Measurements from ENCODE around the gene GALK2. TPM values are rescaled to one million over a fixed set of nuclear protein-coding genes. Genes with fewer than 3 reads are reported as not detected.

GALK2 gene
- total RNA-seq, 3 donors from 2014 or later (not counting 1 experiment from before 2014, with no cell fraction given), result 19.1 to 24.3 (median 23.6) TPM

DNA sequence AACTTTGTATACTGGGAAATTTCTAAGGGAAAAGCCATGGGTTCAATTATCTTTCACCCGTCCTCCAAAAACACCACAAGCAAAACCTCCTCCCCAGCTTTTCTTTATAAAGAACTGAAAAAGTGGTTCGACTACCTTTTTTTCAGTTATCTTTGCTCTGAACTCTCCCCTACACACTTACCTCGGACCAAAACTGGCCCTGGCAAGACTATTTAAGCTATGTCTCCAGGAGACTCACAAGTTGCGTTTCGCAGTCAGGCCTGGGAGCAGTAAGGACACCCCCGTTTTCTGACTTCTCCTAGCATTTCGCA lies 15.3 kb upstream of the GALK2 start:
- Histone ChIP-seq H3K9me3 (ENCODE audit: control insufficient read depth, insufficient read depth, low read length) (no peaks in the 10 kb centered on the region), H3K36me3 (ENCODE audit: control insufficient read depth, insufficient read depth, low read length) (no peaks in the 10 kb centered on the region), H3K4me1 (ENCODE audit: control insufficient read depth, insufficient read depth, low read length) (peaks cover 7% of the 10 kb centered on the region), H3K27me3 (ENCODE audit: control insufficient read depth, insufficient read depth, low read length) (no peaks in the 10 kb centered on the region), H3K27ac (ENCODE audit: low read length) (peak overlapping the region; percentile 90), H3K4me3 (ENCODE audit: low read length) (peak overlapping the region; percentile 87)
- Mint-ChIP-seq H3K36me3 (no peaks in the 10 kb centered on the region), H3K4me3 (peak overlapping the region; percentile 99), H3K4me1 (peaks cover 27 to 32% of the 10 kb centered on the region in 2 donors), H3K27me3 (ENCODE audit: low read depth in 2 of 2) (no peaks in the 10 kb centered on the region), H3K27ac (peak overlapping the region; percentile 95 to 99), H3K9me3 (no peaks in the 10 kb centered on the region)
- DNase-seq (no peak), ATAC-seq (no peak)
- intact Hi-C loops (cut with micrococcal nuclease), result loop anchor here (1.0 to 10.0 kb wide), 6 partner anchors 16 to 1750 kb away; partner anchors contain the start of genes AP4E1, DTWD1, EID1 and FAM227B
- WGBS (ENCODE audit: insufficient coverage), result 0% methylated on average over 7 of the region's 7 CpGs
- TF ChIP-seq, protein P1, sequence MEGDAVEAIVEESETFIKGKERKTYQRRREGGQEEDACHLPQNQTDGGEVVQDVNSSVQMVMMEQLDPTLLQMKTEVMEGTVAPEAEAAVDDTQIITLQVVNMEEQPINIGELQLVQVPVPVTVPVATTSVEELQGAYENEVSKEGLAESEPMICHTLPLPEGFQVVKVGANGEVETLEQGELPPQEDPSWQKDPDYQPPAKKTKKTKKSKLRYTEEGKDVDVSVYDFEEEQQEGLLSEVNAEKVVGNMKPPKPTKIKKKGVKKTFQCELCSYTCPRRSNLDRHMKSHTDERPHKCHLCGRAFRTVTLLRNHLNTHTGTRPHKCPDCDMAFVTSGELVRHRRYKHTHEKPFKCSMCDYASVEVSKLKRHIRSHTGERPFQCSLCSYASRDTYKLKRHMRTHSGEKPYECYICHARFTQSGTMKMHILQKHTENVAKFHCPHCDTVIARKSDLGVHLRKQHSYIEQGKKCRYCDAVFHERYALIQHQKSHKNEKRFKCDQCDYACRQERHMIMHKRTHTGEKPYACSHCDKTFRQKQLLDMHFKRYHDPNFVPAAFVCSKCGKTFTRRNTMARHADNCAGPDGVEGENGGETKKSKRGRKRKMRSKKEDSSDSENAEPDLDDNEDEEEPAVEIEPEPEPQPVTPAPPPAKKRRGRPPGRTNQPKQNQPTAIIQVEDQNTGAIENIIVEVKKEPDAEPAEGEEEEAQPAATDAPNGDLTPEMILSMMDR (IDR thresholded peaks at IDR 0.05), result no peak

DNA sequence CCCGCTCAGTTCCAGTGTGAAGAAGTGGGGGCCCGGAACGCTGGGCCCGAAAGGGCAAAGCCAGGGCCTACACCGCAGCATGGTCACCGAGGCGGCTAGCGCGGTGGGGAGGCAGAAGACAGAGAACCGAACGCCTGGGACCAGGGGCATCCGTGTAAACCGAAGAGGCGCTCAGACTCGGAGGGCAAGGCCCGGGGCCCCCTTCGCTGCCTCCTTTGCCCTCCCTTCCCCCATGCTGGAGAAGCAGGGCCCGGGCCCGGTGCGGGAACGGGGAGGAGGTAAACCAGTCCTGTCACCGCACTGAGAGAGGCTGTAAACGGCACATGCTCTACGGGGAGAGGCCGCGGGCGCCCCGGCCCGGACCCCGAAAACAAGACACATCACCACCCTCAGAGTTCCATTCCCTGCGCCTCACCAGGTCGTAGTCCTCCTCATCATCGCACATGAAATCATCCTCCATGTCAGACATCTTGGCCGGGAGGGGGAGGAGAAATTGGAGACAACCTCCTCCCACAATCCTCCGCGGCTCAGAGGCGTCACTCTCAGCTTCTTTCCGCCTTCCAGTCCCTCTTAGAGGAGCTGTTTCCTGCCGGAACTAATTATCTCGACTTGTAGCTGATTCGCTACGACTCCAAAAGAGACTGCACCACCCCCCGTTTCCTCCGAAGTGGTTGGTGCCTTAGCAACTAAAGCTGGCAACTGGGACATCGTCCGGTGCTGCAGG lies 14.8 kb upstream of the GALK2 start, which contains the start of gene COPS2:
TSS of gene COPS2 (minus strand) at position 490 of the 724 bp plus-strand sequence. CDS start at position 469, 21 bp downstream.
- H3K4me1 Mint-ChIP-seq, result peaks cover 27 to 32% of the 10 kb centered on the region in 2 donors
- H3K27ac Mint-ChIP-seq, result peak within 1 kb of the TSS; percentile 95 to 99
- ATAC-seq (peak; percentile 92 to 99 (median 95)), DNase-seq (peak; percentile 87 to 97)
- H3K4me3 Mint-ChIP-seq, result peak within 1 kb of the TSS; percentile 99
- H3K9me3 Mint-ChIP-seq, result no peaks in the 10 kb centered on the region
- H3K9me3 ChIP-seq (ENCODE audit: control insufficient read depth, insufficient read depth, low read length), result no peaks in the 10 kb centered on the region
- under 1% methylated on average over 46 of the region's 46 CpGs for WGBS (ENCODE audit: insufficient coverage)
- H3K27me3 ChIP-seq (ENCODE audit: control insufficient read depth, insufficient read depth, low read length), result no peaks in the 10 kb centered on the region
- H3K36me3 ChIP-seq (ENCODE audit: control insufficient read depth, insufficient read depth, low read length), result no peaks in the 10 kb centered on the region
- peaks cover 7% of the 10 kb centered on the region for H3K4me1 ChIP-seq (ENCODE audit: control insufficient read depth, insufficient read depth, low read length)
- H3K36me3 Mint-ChIP-seq, result no peaks in the 10 kb centered on the region
- H3K4me3 ChIP-seq (ENCODE audit: low read length), result peak within 1 kb of the TSS; percentile 87
- no peaks in the 10 kb centered on the region for H3K27me3 Mint-ChIP-seq (ENCODE audit: low read depth in 2 of 2)
- intact Hi-C loops (cut with micrococcal nuclease), result loop anchor here (1.0 to 10.0 kb wide), 6 partner anchors 15 to 1750 kb away; partner anchors contain the start of genes AP4E1, DTWD1, EID1 and FAM227B
- H3K27ac ChIP-seq (ENCODE audit: low read length), result peak within 1 kb of the TSS; percentile 90
- TF ChIP-seq, protein P1 (IDR thresholded peaks at IDR 0.05), result no peak

DNA sequence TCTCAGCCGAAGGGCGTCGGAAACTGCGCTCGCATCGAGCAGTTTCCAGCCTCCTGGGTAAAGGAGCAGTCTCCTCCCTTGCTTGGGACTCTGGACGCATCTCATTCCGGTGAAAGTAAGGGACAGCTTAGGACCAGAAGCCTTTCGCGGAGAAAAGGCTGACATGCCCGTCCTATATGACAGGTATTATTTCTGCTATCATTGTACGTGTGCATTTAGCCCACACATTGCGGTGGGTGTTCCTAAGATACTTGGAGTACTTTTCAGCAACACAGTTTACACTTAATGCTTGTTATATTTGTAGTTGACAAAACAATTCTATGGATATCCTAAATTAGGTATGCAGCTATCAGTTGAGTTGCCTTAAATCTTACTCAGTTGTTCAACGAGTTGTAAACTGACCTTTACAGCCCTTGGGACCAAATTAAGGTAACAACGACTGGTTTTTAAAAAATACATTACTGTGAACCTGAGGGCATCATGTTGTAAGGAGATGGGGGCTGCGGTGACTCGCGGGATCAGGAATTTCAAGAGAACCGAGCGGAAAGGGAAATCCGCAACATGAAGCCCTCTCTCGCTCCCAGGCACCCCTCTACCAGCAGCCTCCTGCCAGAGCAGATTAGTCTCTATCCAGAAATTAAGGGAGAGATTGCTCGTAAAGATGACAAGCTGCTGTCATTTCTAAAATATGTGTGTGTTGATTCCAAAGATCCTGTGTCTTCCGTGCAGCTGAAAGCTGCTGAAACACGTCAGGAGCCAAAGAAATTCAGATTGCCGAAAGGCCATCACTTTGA lies 14.0 kb upstream of the GALK2 start:
- intact Hi-C loops (cut with micrococcal nuclease), result loop anchor here (1.0 to 10.0 kb wide), 6 partner anchors 14 to 1749 kb away; partner anchors contain the start of genes AP4E1, DTWD1, EID1 and FAM227B
- under 1% methylated on average over 25 of the region's 26 CpGs for WGBS (ENCODE audit: insufficient coverage)
- Mint-ChIP-seq H3K4me3 (peak overlapping the region; percentile 99), H3K27ac (peak overlapping the region; percentile 95 to 99), H3K27me3 (ENCODE audit: low read depth in 2 of 2) (no peaks in the 10 kb centered on the region), H3K9me3 (no peaks in the 10 kb centered on the region), H3K4me1 (peaks cover 27 to 32% of the 10 kb centered on the region in 2 donors), H3K36me3 (no peaks in the 10 kb centered on the region)
- peaks cover 4% of the 10 kb centered on the region for H3K4me1 ChIP-seq (ENCODE audit: control insufficient read depth, insufficient read depth, low read length)
- peak overlapping the region; percentile 87 for H3K4me3 ChIP-seq (ENCODE audit: low read length)
- H3K36me3 ChIP-seq (ENCODE audit: control insufficient read depth, insufficient read depth, low read length), result no peaks in the 10 kb centered on the region
- H3K27ac ChIP-seq (ENCODE audit: low read length), result peak overlapping the region; percentile 90
- peak in 1 of 2 donors; percentile 36 for DNase-seq
- no peaks in the 10 kb centered on the region for H3K27me3 ChIP-seq (ENCODE audit: control insufficient read depth, insufficient read depth, low read length)
- TF ChIP-seq, protein P1 (IDR thresholded peaks at IDR 0.05), result no peak
- ATAC-seq, result peak in 2 of 3 donors; percentile 4 to 18
- no peaks in the 10 kb centered on the region for H3K9me3 ChIP-seq (ENCODE audit: control insufficient read depth, insufficient read depth, low read length)

Measured in natural killer cell (primary cell).